Suprapubic skin (tissue), 4 donors: Measurements from ENCODE around the gene CACYBP. TPM values are rescaled to one million over a fixed set of nuclear protein-coding genes. Genes with fewer than 3 reads are reported as not detected.

Experiments
- DNase-seq, 2 donors: peaks; one replicate each; pipeline ENCODE4 v3.0.0-alpha.2; 2019; ENCODE audit warnings: low spot score in 2 of 2
- H3K27ac ChIP-seq: fragments of 200-600 bp; sonication (generic); one replicate; pipeline ENCODE4 v1.5.1; 2019
- H3K27me3 ChIP-seq: fragments of 200-600 bp; sonication (generic); one replicate; pipeline ENCODE4 v1.5.1; 2019
- H3K36me3 ChIP-seq: fragments of 200-600 bp; sonication (generic); one replicate; pipeline ENCODE4 v1.5.1; 2019
- H3K4me1 ChIP-seq: fragments of 200-600 bp; sonication (generic); one replicate; pipeline ENCODE4 v1.5.1; 2019
- H3K4me3 ChIP-seq: fragments of 200-600 bp; sonication (generic); one replicate; pipeline ENCODE4 v1.5.1; 2019; ENCODE audit warnings: mild to moderate bottlenecking
- H3K9me3 ChIP-seq: fragments of 200-600 bp; sonication (generic); one replicate; pipeline ENCODE4 v1.5.1; 2019
- CTCF ChIP-seq, 2 donors: fragments of 200-600 bp in 1 of 2; fragments of 450-650 bp in 1 of 2; sonication (generic) in 1 of 2; IDR thresholded peaks; one replicate each; pipeline ENCODE4 v1.5.1; 2016 to 2019; ENCODE audit warnings: antibody characterized with exemption in 2 of 2, mild to moderate bottlenecking in 1 of 2, moderate library complexity in 1 of 2
- EP300 ChIP-seq: sonication (generic); formaldehyde crosslinking; IDR thresholded peaks from one replicate; pipeline ENCODE4 v1.6.1; 2017; ENCODE audit warnings: antibody characterized with exemption
- POLR2A ChIP-seq, 2 donors: fragments of 450-650 bp; IDR thresholded peaks; one replicate each; pipeline ENCODE4 v1.6.1; 2017; ENCODE audit warnings: antibody characterized with exemption in 2 of 2, mild to moderate bottlenecking in 2 of 2, moderate library complexity in 2 of 2
- POLR2AphosphoS5 ChIP-seq, 3 donors: sonication (generic); formaldehyde crosslinking; IDR thresholded peaks; one replicate each; pipeline ENCODE4 v1.6.1; 2017; ENCODE audit warnings: antibody characterized with exemption in 3 of 3
- WGBS: methylation state at CpG from one replicate; pipeline ENCODE4 v1.1.5; 2018; 5-methylcytosine and 5-hydroxymethylcytosine counted together
- total RNA-seq, 4 donors: library from RNA; depleted of rRNA; stranded (reverse); fragments of >200 nt; gene quantifications; one replicate each; pipeline ENCODE4 v1.1.0, GENCODE V29; 2016

The CACYBP gene
- total RNA-seq, 4 donors from 2014 or later = 41.8 to 66.7 (median 64.5) TPM

- 96% methylated on average over 14 of the region's 32 CpGs for WGBS
- no peaks in the 10 kb centered on the region for H3K9me3 ChIP-seq
- no peak for TF ChIP-seq CTCF (IDR thresholded peaks at IDR 0.05)
- TF ChIP-seq POLR2A (IDR thresholded peaks at IDR 0.05) = no peak
- no peak for TF ChIP-seq EP300
- TF ChIP-seq POLR2AphosphoS5 (IDR thresholded peaks at IDR 0.05) = no peak
- no peak overlapping the region for H3K4me3 ChIP-seq
- no peaks in the 10 kb centered on the region for H3K36me3 ChIP-seq
- H3K4me1 ChIP-seq = no peaks in the 10 kb centered on the region
- DNase-seq = no peak
- H3K27me3 ChIP-seq = peaks cover 23% of the 10 kb centered on the region
- no peak overlapping the region for H3K27ac ChIP-seq
Measured at GRCh38 chr1:175045519-175045918, 45.8 kb downstream of the CACYBP start.

- 90% methylated on average over 2 of the region's 2 CpGs for WGBS
- DNase-seq = no peak
- H3K4me1 ChIP-seq = no peaks in the 10 kb centered on the region
- H3K27me3 ChIP-seq = peaks cover 11% of the 10 kb centered on the region
- H3K36me3 ChIP-seq = no peaks in the 10 kb centered on the region
- H3K9me3 ChIP-seq = no peaks in the 10 kb centered on the region
- H3K4me3 ChIP-seq = no peak overlapping the region
- TF ChIP-seq POLR2A (IDR thresholded peaks at IDR 0.05) = no peak
- no peak for TF ChIP-seq POLR2AphosphoS5 (IDR thresholded peaks at IDR 0.05)
- no peak for TF ChIP-seq EP300
- TF ChIP-seq CTCF (IDR thresholded peaks at IDR 0.05) = no peak
- H3K27ac ChIP-seq = no peak overlapping the region
Measured at GRCh38 chr1:175050992-175051391, 51.2 kb downstream of the CACYBP start.

- TF ChIP-seq CTCF (IDR thresholded peaks at IDR 0.05) = no peak
- WGBS = 65% methylated on average over 3 of the region's 3 CpGs
- H3K27me3 ChIP-seq = peaks cover 4% of the 10 kb centered on the region
- H3K4me1 ChIP-seq = no peaks in the 10 kb centered on the region
- H3K4me3 ChIP-seq = no peak overlapping the region
- no peak for DNase-seq
- no peaks in the 10 kb centered on the region for H3K36me3 ChIP-seq
- H3K9me3 ChIP-seq = no peaks in the 10 kb centered on the region
- H3K27ac ChIP-seq = no peak overlapping the region
Measured at GRCh38 chr1:175054736-175055135, 55.0 kb downstream of the CACYBP start.

Other genes with a start within 250 kb of the CACYBP start
- 10 to 100 TPM; 12.7 to 22.9 (median 17.9) TPM for gene MRPS14, start 23.5 kb downstream of the CACYBP start, total RNA-seq
- gene TNN, start 67.9 kb downstream of the CACYBP start, total RNA-seq = 1 to 10 TPM in 1 of 4 donors, under 1 TPM in 3; 0.16 to 2.2 (median 0.63) TPM
- 10 to 100 TPM; 13.4 to 21.6 (median 19.8) TPM for gene KIAA0040, start 192.8 kb downstream of the CACYBP start, total RNA-seq